Measurements from ENCODE around the gene OR7C2. TPM values are rescaled to one million over a fixed set of nuclear protein-coding genes. Genes with fewer than 3 reads are reported as not detected.

OR7C2 gene
- total RNA-seq, 6 experiments from 2014 or later: not detected

GRCh38 chr19:14950421-14950820 lies 9.1 kb downstream of the OR7C2 start:
- H3K27me3 Mint-ChIP-seq (ENCODE audit: insufficient read depth): no peaks in the 10 kb centered on the region
- H3K4me1 Mint-ChIP-seq (ENCODE audit: low read depth): no peaks in the 10 kb centered on the region
- DNase-seq: no peak
- no peak overlapping the region for H3K27ac Mint-ChIP-seq
- H3K36me3 Mint-ChIP-seq (ENCODE audit: low read depth): no peaks in the 10 kb centered on the region
- no peak overlapping the region for H3K4me3 Mint-ChIP-seq
- TF ChIP-seq, protein P1, sequence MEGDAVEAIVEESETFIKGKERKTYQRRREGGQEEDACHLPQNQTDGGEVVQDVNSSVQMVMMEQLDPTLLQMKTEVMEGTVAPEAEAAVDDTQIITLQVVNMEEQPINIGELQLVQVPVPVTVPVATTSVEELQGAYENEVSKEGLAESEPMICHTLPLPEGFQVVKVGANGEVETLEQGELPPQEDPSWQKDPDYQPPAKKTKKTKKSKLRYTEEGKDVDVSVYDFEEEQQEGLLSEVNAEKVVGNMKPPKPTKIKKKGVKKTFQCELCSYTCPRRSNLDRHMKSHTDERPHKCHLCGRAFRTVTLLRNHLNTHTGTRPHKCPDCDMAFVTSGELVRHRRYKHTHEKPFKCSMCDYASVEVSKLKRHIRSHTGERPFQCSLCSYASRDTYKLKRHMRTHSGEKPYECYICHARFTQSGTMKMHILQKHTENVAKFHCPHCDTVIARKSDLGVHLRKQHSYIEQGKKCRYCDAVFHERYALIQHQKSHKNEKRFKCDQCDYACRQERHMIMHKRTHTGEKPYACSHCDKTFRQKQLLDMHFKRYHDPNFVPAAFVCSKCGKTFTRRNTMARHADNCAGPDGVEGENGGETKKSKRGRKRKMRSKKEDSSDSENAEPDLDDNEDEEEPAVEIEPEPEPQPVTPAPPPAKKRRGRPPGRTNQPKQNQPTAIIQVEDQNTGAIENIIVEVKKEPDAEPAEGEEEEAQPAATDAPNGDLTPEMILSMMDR (IDR thresholded peaks at IDR 0.05): no peak
- H3K9me3 Mint-ChIP-seq: peaks cover 32% of the 10 kb centered on the region; the same call in 1 of the 2 replicates

GRCh38 chr19:14952767-14953166 lies 11.5 kb downstream of the OR7C2 start:
- no peak for DNase-seq
- H3K27ac Mint-ChIP-seq: no peak overlapping the region
- H3K4me3 Mint-ChIP-seq: no peak overlapping the region
- TF ChIP-seq, protein P1 (IDR thresholded peaks at IDR 0.05): no peak
- no peaks in the 10 kb centered on the region for H3K36me3 Mint-ChIP-seq (ENCODE audit: low read depth)
- H3K4me1 Mint-ChIP-seq (ENCODE audit: low read depth): no peaks in the 10 kb centered on the region
- H3K9me3 Mint-ChIP-seq: peaks cover 39% of the 10 kb centered on the region
- H3K27me3 Mint-ChIP-seq (ENCODE audit: insufficient read depth): no peaks in the 10 kb centered on the region

DNA sequence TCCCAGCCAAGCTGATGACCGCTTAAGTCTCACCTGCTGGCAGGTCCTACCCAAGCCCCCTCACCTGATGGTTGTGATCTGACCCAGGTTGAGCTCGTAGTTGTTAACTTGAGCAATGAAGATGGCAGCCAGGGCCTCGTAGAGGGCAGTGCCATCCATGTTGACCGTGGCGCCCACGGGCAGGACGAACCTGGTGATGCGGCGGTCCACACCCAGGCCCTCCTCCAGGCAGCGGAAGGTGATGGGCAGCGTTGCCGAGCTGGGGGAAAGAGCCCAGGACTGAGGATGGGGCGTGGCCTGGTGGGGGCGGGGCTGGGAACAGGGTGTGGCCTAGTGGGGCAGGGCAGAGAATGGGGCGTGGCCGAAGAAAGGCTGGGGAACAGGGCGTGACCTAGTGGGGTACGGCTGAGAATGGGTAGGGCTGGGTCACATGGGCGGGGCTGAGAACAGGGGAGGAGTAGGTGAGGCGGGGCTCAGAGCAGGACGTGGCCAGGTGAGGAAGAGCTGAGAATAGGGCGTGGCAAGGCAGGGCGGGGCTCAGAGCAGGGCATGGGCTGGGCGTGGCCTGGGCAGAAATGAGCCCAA lies 12.9 kb downstream of the OR7C2 start:
- DNase-seq: no peak
- no peak overlapping the region for H3K27ac Mint-ChIP-seq
- TF ChIP-seq, protein P1 (IDR thresholded peaks at IDR 0.05): no peak

GRCh38 chr19:14957464-14957863 lies 16.2 kb downstream of the OR7C2 start:
- no peak for DNase-seq
- no peak overlapping the region for H3K27ac Mint-ChIP-seq
- TF ChIP-seq, protein P1 (IDR thresholded peaks at IDR 0.05): no peak
- no peaks in the 10 kb centered on the region for H3K4me1 Mint-ChIP-seq (ENCODE audit: low read depth)
- H3K4me3 Mint-ChIP-seq: no peak overlapping the region
- no peaks in the 10 kb centered on the region for H3K27me3 Mint-ChIP-seq (ENCODE audit: insufficient read depth)
- H3K9me3 Mint-ChIP-seq: peaks cover 45% of the 10 kb centered on the region
- no peaks in the 10 kb centered on the region for H3K36me3 Mint-ChIP-seq (ENCODE audit: low read depth)

More for the DNA sequence above, 12.9 kb downstream of the OR7C2 start:
- H3K9me3 Mint-ChIP-seq: peaks cover 39% of the 10 kb centered on the region
- no peaks in the 10 kb centered on the region for H3K36me3 Mint-ChIP-seq (ENCODE audit: low read depth)
- H3K4me3 Mint-ChIP-seq: no peak overlapping the region
- H3K27me3 Mint-ChIP-seq (ENCODE audit: insufficient read depth): no peaks in the 10 kb centered on the region
- H3K4me1 Mint-ChIP-seq (ENCODE audit: low read depth): no peaks in the 10 kb centered on the region

- no peak overlapping the region for H3K27ac Mint-ChIP-seq
- peaks cover 46% of the 10 kb centered on the region for H3K9me3 Mint-ChIP-seq
- H3K36me3 Mint-ChIP-seq (ENCODE audit: low read depth): no peaks in the 10 kb centered on the region
- H3K4me1 Mint-ChIP-seq (ENCODE audit: low read depth): no peaks in the 10 kb centered on the region
- no peak overlapping the region for H3K4me3 Mint-ChIP-seq
- DNase-seq: no peak
- H3K27me3 Mint-ChIP-seq (ENCODE audit: insufficient read depth): no peaks in the 10 kb centered on the region
- TF ChIP-seq, protein P1 (IDR thresholded peaks at IDR 0.05): no peak
Observed at GRCh38 chr19:14959263-14959662, 18.0 kb downstream of the OR7C2 start.

Data from HFFc6 (cell line).